DMS114 treated with DMSO at 0.1 percent for 48 hours (cell line): ENCODE results near the gene USP20.

Experiments used
- DNase-seq: peaks from one replicate; lab custom pipeline; 2025; ENCODE audit not compliant: unreplicated experiment; lab: John Stamatoyannopoulos, UW

The USP20 gene

GRCh38 chr9:129823542-129823934 is 11.7 kb upstream of the USP20 start:
- no peak for DNase-seq

- peak; percentile 90 for DNase-seq
Measured at GRCh38 chr9:129823935-129824601, 11.2 kb upstream of the USP20 start, which contains the start of gene TOR1A. TSS of gene TOR1A (minus strand) at chr9:129824136. CDS start at chr9:129824085, 51 bp downstream.

- no peak for DNase-seq
Measured at GRCh38 chr9:129826344-129826743, 8.9 kb upstream of the USP20 start.

- no peak for DNase-seq
Measured at GRCh38 chr9:129826759-129827158, 8.5 kb upstream of the USP20 start.

DNA sequence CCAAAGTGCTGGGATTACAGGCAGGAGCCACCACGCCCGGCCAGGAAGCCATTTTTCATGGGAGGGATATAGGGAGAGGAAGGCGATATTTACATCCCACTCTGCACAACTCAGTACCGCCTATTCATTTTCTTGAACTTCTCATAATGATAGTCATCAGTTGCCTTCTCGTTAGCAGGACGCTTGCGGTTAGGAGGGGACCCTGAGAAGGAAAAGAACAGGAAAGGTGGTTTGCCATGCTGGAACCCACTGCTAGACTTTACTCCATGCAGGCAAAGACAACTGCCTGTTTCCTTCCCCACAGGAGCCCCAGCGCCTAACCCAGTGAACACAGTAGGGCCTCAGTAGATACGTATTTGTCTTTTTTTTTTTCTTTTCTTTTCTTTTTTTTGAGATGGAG is 7.2 kb upstream of the USP20 start:
- DNase-seq = no peak

GRCh38 chr9:129828969-129829368 is 6.3 kb upstream of the USP20 start:
- no peak for DNase-seq

- DNase-seq = no peak
Measured at GRCh38 chr9:129832982-129833381, 2.3 kb upstream of the USP20 start.

DNA sequence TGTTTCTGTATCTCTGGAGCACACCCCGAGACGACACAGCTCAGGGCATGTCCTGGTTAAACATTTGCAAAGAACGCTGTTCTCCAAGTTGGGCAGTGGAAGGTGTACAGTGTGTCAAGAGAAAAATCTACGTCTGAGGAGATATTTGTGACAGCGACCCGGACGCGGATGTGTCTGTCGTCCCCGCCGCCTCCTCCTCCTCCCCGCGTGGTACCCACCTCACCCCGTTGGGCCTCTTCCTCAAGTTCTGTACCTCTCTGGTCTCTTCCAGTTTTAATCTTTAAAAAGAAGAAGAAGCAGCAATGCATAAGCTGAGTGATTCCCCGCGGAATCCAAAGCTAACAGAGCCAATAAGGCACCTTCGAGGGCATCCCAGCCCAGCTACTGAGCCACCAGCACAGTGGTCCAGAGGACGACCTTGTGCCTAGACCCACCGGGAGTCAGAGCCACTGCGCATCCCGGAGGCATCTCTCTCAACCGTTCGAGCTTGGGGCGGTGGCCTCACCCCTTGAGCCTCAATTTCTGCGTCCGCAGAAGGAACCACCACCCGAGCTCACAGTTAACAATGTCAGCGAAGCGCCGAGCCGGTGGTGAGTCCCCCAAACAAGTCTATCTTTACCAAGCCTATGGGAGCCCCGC is 650 bp upstream of the USP20 start:
- DNase-seq = no peak

- no peak for DNase-seq
Measured at GRCh38 chr9:129835860-129836223, 584 bp downstream of the USP20 start.

DNA sequence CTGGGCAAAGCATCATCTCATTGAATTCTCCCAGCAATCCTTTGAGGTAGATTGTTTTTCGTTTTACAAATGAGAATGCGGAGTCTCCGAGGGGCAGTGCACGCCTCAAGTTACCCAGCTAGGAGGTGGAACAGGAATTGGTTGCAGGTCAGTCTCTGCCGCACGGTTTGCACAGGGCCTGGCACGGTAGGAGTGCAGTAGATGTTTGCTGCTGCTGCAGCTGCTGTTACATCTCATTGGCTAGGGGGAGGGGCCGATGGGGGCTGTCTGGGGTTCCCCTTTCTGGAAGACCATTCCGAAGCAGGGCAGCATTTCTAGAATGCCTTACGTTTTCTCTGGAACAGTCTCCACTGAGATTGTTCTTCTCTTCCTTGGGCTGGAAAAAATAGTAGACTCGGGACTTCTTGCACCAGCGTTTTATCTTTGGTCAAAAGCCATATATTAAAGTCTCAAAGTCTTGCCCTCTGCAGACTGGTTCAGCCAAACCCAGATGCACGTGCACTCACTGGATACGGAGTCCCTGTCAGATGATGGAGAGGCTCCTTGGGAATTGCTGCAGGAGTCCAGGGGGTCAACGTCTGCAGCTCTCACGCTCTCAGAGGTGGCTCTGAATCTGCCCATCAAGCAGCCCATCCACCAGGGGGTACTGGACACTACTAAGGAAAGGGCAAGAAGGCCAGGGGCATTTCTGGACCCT is 1.2 kb downstream of the USP20 start:
- DNase-seq = no peak

GRCh38 chr9:129838707-129839259 is 3.5 kb downstream of the USP20 start:
- DNase-seq = no peak

GRCh38 chr9:129839324-129840023 is 4.2 kb downstream of the USP20 start:
- no peak for DNase-seq

GRCh38 chr9:129840034-129840433 is 4.8 kb downstream of the USP20 start:
- no peak for DNase-seq

- DNase-seq = no peak
Measured at GRCh38 chr9:129841071-129841470, 5.8 kb downstream of the USP20 start.

GRCh38 chr9:129845373-129845772 is 10.1 kb downstream of the USP20 start:
- no peak for DNase-seq

GRCh38 chr9:129848712-129849441 is 13.6 kb downstream of the USP20 start:
- DNase-seq = no peak

DNA sequence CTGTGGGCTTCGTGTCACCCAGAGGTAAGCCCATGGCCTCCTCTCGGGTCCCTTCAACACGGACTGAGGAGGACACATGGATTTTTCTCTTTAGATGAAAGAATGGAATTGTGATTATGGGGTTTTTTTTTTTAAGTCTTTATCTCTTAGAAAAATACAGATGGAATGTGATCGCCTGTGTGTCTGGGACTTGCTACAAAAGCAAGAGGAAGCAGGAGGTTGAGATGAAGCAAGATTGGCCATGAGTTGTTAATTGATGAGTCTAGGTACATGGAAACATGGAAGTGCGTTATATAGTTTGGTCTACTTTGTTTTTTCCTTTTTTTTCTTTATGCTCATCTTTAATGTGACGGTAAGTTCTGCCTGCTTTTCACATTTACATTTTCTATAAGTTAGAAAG is 14.6 kb downstream of the USP20 start:
- DNase-seq = no peak

DNA sequence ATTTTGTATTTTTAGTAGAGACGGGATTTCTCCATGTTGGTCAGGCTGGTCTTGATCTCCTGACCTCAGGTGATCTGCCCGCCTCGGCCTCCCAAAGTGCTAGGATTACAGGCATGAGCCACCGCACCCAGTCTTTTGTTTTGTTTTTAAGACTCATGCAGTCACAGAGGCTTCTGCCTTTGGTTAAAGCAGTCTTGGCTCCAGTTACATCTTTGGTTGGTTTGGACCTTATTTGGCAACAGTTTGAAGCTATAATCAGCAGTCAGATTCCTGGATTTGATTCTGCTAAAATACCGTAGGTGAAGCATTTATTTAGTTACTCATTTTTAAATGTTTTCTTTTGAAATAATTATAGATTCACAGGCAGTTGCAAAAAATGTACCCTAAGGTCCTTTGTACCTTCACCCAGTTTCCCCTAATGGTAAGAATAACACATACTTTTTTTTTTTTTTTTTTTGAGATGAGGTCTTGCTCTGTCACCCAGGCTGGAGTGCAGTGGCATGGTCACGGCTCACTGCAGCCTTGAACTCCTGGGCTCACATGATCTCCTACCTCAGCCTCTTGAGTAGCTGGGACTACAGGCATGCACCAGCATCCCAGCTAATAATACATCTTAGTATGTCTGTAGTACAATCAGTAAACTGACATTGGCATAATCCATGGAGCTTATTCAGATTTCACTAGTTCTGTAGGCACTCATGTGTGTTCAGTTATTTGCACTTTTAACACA is 15.7 kb downstream of the USP20 start:
- DNase-seq = no peak

DNA sequence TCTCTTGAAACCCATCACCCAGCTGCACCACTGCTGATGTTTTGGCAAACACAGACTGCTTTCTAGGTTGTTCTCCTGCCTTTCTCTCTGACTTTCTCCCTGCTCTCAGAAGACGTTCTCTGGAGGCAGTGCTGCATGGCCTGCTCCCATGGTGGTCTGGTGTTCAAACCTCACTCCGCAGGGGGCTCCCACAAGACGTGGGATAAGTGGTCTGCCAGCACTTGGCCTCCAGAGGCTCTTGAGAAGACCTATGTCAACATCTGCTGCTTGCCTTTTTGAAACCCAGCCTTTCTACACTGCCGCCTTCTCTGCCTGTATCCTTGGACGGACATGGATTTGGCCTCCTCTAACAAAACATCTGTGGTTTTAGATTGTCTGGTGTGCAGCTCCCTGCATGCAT is 16.6 kb downstream of the USP20 start:
- no peak for DNase-seq

DNA sequence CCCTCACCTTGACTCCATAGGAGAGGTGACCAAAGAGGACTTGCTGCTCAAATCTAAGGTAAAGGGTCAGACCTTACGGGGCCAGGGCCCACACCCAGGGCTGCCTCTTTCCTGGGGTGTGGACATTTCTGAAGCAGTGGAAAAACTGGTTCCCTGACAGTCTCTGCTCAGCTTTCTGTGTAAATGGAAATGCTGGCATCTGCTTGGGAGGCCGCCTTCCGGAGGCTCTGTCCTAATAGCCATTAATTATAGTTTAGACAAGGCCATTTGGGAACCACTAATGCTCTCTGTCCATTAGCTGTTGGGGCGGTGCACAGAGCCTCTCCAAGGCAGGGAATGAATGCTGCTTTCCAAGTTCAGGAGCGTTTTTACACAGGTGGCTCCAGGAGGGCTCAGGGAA is 17.3 kb downstream of the USP20 start:
- DNase-seq = no peak
